GM19467 (cell line): ENCODE measurements around the gene NUDC.
"Not testable (repeated sequence)": the region's sequence is repeated elsewhere in the genome, so short reads cannot be mapped to it uniquely, and the experiment has no call there.

ENCODE experiments used
- ATAC-seq: cut with Tn5 transposase; IDR thresholded peaks from one replicate; pipeline ENCODE4 v1.9.1; 2021; ENCODE audit warnings: mild to moderate bottlenecking, moderate library complexity; ENCODE audit not compliant: unreplicated experiment

NUDC gene

GRCh38 chr1:26986658-26987057, 65.1 kb downstream of the NUDC start:
- no peak for ATAC-seq

GRCh38 chr1:26989403-26990109, 68.0 kb downstream of the NUDC start:
- not testable (repeated sequence) for ATAC-seq

GRCh38 chr1:26991310-26992116, 70.0 kb downstream of the NUDC start:
- no peak for ATAC-seq

GRCh38 chr1:26993237-26994019, 71.9 kb downstream of the NUDC start, which contains the start of gene TRNP1:
Gene TRNP1, plus strand, starts transcription at chr1:26993692. Its CDS starts 95 bp downstream, at chr1:26993787.
- ATAC-seq, result no peak

- ATAC-seq, result no peak
Measured at GRCh38 chr1:26994020-26994786, 72.7 kb downstream of the NUDC start.

- no peak for ATAC-seq
Measured at GRCh38 chr1:26994787-26995517, 73.4 kb downstream of the NUDC start.

GRCh38 chr1:26996024-26996423, 74.5 kb downstream of the NUDC start:
- no peak for ATAC-seq
